NOMO-1 (cell line): ENCODE results near the gene LAMTOR3.
"Not testable (repeated sequence)": the region's sequence is repeated elsewhere in the genome, so short reads cannot be mapped to it uniquely, and the experiment has no call there.

Experiments used
- DNase-seq, 2 experiments: peaks; one replicate each; lab custom pipeline; 2025; ENCODE audit not compliant: unreplicated experiment in 2 of 2; lab: John Stamatoyannopoulos, UW

The LAMTOR3 gene

GRCh38 chr4:99833756-99834155 lies 60.5 kb downstream of the LAMTOR3 start:
- no peak for DNase-seq

GRCh38 chr4:99832758-99833157 lies 61.5 kb downstream of the LAMTOR3 start:
- DNase-seq, result no peak

- DNase-seq, result no peak
Observed at GRCh38 chr4:99832321-99832720, 61.9 kb downstream of the LAMTOR3 start.

GRCh38 chr4:99830051-99830450 lies 64.2 kb downstream of the LAMTOR3 start:
- not testable (repeated sequence) for DNase-seq

- no peak for DNase-seq
Observed at GRCh38 chr4:99828477-99828876, 65.8 kb downstream of the LAMTOR3 start.
